Anterior cingulate cortex (tissue), 58 donors: ENCODE measurements around the gene SYN1.

Experiments
- DNase-seq, 58 donors: peaks; one replicate each; lab custom pipeline; 2025; lab: John Stamatoyannopoulos, UW

SYN1 gene

GRCh38 chrX:47543496-47543895 is 76.2 kb downstream of the SYN1 start:
- no peak for DNase-seq

- DNase-seq: peak in 54 of 58 donors; percentile 2 to 91 (median 62)
Measured at GRCh38 chrX:47540754-47541538, 78.7 kb downstream of the SYN1 start.

GRCh38 chrX:47539860-47540259 is 79.8 kb downstream of the SYN1 start:
- DNase-seq: no peak

- no peak for DNase-seq
Measured at GRCh38 chrX:47530049-47530448, 89.6 kb downstream of the SYN1 start.

GRCh38 chrX:47529548-47529947 is 90.1 kb downstream of the SYN1 start:
- DNase-seq: no peak

- DNase-seq: no peak
Measured at GRCh38 chrX:47523713-47524166, 95.9 kb downstream of the SYN1 start.

- DNase-seq: peak in 56 of 58 donors; percentile 1 to 84 (median 62)
Measured at GRCh38 chrX:47523297-47523696, 96.4 kb downstream of the SYN1 start.
